Endothelial cell of umbilical vein (primary cell): Measurements from ENCODE around the gene ITPKB. TPM values are rescaled to one million over a fixed set of nuclear protein-coding genes. Genes with fewer than 3 reads are reported as not detected.
A peak's percentile ranks its signal among the peaks of the same experiment; 100 is the strongest.

Experiments used
- BruUV-seq: library from RNA; stranded (reverse); fragments of 400-500 nt; replicated peaks from 2 replicates; lab custom pipeline; 2021; lab: Mats Ljungman, UMichigan
- CTCF ChIA-PET: fragments of 300-600, 350-600 bp; sonication (Branson Sonifier 250); formaldehyde crosslinking; loops from one replicate; lab custom pipeline; 2021; ENCODE audit warnings: antibody characterized with exemption, inconsistent platforms; lab: Charles Lee
- POLR2A ChIA-PET: fragments of 300-600, 350-600 bp; sonication (Branson Sonifier 250); formaldehyde crosslinking; loops from one replicate; lab custom pipeline; 2021; ENCODE audit warnings: antibody characterized with exemption, inconsistent platforms; lab: Charles Lee
- DNase-seq: peaks from one replicate; pipeline ENCODE4 v3.0.0-alpha.2; 2011; ENCODE audit warnings: low read depth, low spot score
- FAIRE-seq: peaks from 2 replicates; lab custom pipeline; 2011; peaks lifted over from hg19 to GRCh38; lab: Jason Lieb, UNC
- H2AFZ ChIP-seq: 2 replicates; pipeline ENCODE4 v1.6.0; 2012; ENCODE audit warnings: low read depth, low read length, control low read depth, inconsistent platforms
- H3K27ac ChIP-seq: 2 replicates; pipeline ENCODE4 v1.5.1; 2011; ENCODE audit warnings: low read depth, mild to moderate bottlenecking, control low read depth, low read length, moderate library complexity; ENCODE audit not compliant: insufficient read depth
- H3K27me3 ChIP-seq, 2 experiments: 2 replicates each; pipeline versions ENCODE4 v1.6.0 to v1.6.1; 2011; ENCODE audit warnings: low read length in 2 of 2, mixed read lengths in 1 of 2; ENCODE audit not compliant: control insufficient read depth in 2 of 2, insufficient read depth in 2 of 2
- H3K36me3 ChIP-seq, 2 experiments: 2 replicates in 1 of 2; 3 replicates in 1 of 2; pipeline ENCODE4 v1.5.1; 2011; ENCODE audit warnings: low read length in 2 of 2, mild to moderate bottlenecking in 1 of 2, moderate library complexity in 1 of 2; ENCODE audit not compliant: control insufficient read depth in 2 of 2, insufficient read depth in 2 of 2; ENCODE audit errors: extremely low read depth in 1 of 2
- H3K4me1 ChIP-seq: 3 replicates; pipeline ENCODE4 v1.5.1; 2011; ENCODE audit warnings: mild to moderate bottlenecking, low read length; ENCODE audit not compliant: control insufficient read depth, insufficient read depth; ENCODE audit errors: extremely low read depth
- H3K4me2 ChIP-seq: 2 replicates; pipeline ENCODE4 v1.6.1; 2011; ENCODE audit warnings: low read length, control low read depth, mixed read lengths; ENCODE audit not compliant: insufficient read depth
- H3K4me3 ChIP-seq, 3 experiments: fragments of 200-600 bp in 1 of 3; sonication (generic), shearing (Covaris generic) in 1 of 3; replicated peaks in 1 of 3; 2 replicates each; pipeline ENCODE4 v1.5.1; 2011 to 2016; ENCODE audit warnings: control low read depth in 3 of 3, low read length in 3 of 3, mild to moderate bottlenecking in 2 of 3, inconsistent platforms in 1 of 3, low read depth in 1 of 3, moderate library complexity in 1 of 3; ENCODE audit not compliant: insufficient read depth in 1 of 3
- H3K79me2 ChIP-seq: 2 replicates; pipeline ENCODE4 v1.6.0; 2012; ENCODE audit warnings: low read length, inconsistent platforms; ENCODE audit not compliant: control insufficient read depth, insufficient read depth
- H3K9ac ChIP-seq: replicated peaks from 2 replicates; pipeline ENCODE3; 2011; ENCODE audit warnings: low read length, control low read depth; ENCODE audit not compliant: insufficient read depth; ENCODE audit errors: extremely low read depth
- H3K9me1 ChIP-seq: replicated peaks from 3 replicates; pipeline ENCODE4 v1.6.0; 2011; ENCODE audit warnings: mild to moderate bottlenecking, low read length; ENCODE audit not compliant: control insufficient read depth, insufficient read depth; ENCODE audit errors: extremely low read depth
- H3K9me3 ChIP-seq: replicated peaks from 2 replicates; pipeline ENCODE4 v1.5.1; 2012; ENCODE audit warnings: low read length, inconsistent platforms; ENCODE audit not compliant: control insufficient read depth, insufficient read depth
- H4K20me1 ChIP-seq: replicated peaks from 2 replicates; pipeline ENCODE3; 2011; ENCODE audit warnings: mild to moderate bottlenecking, low read length; ENCODE audit not compliant: control insufficient read depth, insufficient read depth; ENCODE audit errors: extremely low read depth
- CTCF ChIP-seq, 2 donors: IDR thresholded peaks; 1 replicate in 1 of 2; 2 replicates in 1 of 2; pipeline ENCODE4 v1.5.1; 2011; ENCODE audit warnings: low read length in 2 of 2, mild to moderate bottlenecking in 2 of 2, moderate library complexity in 2 of 2, control low read depth in 1 of 2, inconsistent platforms in 1 of 2, low read depth in 1 of 2; ENCODE audit not compliant: insufficient read depth in 1 of 2; ENCODE audit errors: extremely low read depth in 1 of 2
- EZH2 ChIP-seq: IDR thresholded peaks from 2 replicates; pipeline ENCODE4 v1.6.1; 2012; ENCODE audit warnings: borderline replicate concordance, low read depth, mild to moderate bottlenecking, moderate library complexity, low read length, inconsistent platforms; ENCODE audit not compliant: severe bottlenecking
- FOS ChIP-seq: IDR thresholded peaks from 2 replicates; pipeline ENCODE4 v1.6.1; 2011; ENCODE audit warnings: mild to moderate bottlenecking, low read length, moderate library complexity, borderline replicate concordance; ENCODE audit not compliant: insufficient read depth
- GATA2 ChIP-seq: IDR thresholded peaks from 2 replicates; pipeline ENCODE4 v1.7.0; 2011; ENCODE audit warnings: low read depth, mild to moderate bottlenecking, moderate library complexity, mixed read lengths, low read length; ENCODE audit not compliant: insufficient read length, insufficient read depth
- JUN ChIP-seq: IDR thresholded peaks from 2 replicates; pipeline ENCODE4 v1.6.1; 2011; ENCODE audit warnings: borderline replicate concordance, low read depth; ENCODE audit not compliant: insufficient read length, insufficient read depth
- MAX ChIP-seq: IDR thresholded peaks from 2 replicates; pipeline ENCODE4 v1.6.1; 2011; ENCODE audit not compliant: insufficient read depth, insufficient read length
- MYC ChIP-seq: IDR thresholded peaks from one replicate; pipeline ENCODE4 v1.6.1; 2011; ENCODE audit warnings: mild to moderate bottlenecking, low read depth, low read length
- POLR2A ChIP-seq: IDR thresholded peaks from 2 replicates; pipeline ENCODE4 v1.6.1; 2012; ENCODE audit warnings: low read depth, mild to moderate bottlenecking, control low read depth, low read length
- POLR2AphosphoS5 ChIP-seq: IDR thresholded peaks from 2 replicates; pipeline ENCODE4 v1.6.1; 2012; ENCODE audit warnings: low read depth, mild to moderate bottlenecking, control low read depth, low read length, moderate library complexity; ENCODE audit not compliant: insufficient read depth
- dilution Hi-C: fragments of 300-500 bp; cut with MboI; formaldehyde crosslinking; loops from one replicate; pipeline ENCODE4 v1.15.0; 2019; ENCODE audit warnings: low sequenced_read_pairs; ENCODE audit not compliant: extremely low pct_ligation_motif_present
- intact Hi-C: fragments of 100-400 bp; cut with micrococcal nuclease; formaldehyde crosslinking; loops from one replicate; pipeline ENCODE4 v1.10.0; 2022
- polyA plus RNA-seq, 4 experiments: library from polyadenylated mRNA; depleted of rRNA in 3 of 4; stranded (reverse) in 3 of 4; unstranded in 1 of 4; fragments of >200 nt; gene quantifications; 2 replicates each; pipeline versions ENCODE4 v1.2.1 to v1.2.3, GENCODE V29; 2011 to 2012; ENCODE audit warnings: missing spikeins in 1 of 4
- total RNA-seq: library from RNA; stranded (reverse); gene quantifications from 2 replicates; pipeline ENCODE4 v1.2.3, GENCODE V29; 2021

Gene ITPKB
- total and polyA plus RNA-seq, 2 donors (not counting 3 experiments of a cell fraction or from before 2014, with no cell fraction given) = 7.7 to 34.8 TPM

- Histone ChIP-seq H2AFZ (peak overlapping the region; percentile 22), H3K9ac (no peak overlapping the region), H3K4me2 (no peak overlapping the region), H3K79me2 (no peaks in the 10 kb centered on the region), H3K27ac (peak overlapping the region; percentile 19), H3K36me3 (no peaks in the 10 kb centered on the region), H3K27me3 (no peaks in the 10 kb centered on the region), H4K20me1 (no peaks in the 10 kb centered on the region), H3K4me1 (peaks cover 67% of the 10 kb centered on the region), H3K9me1 (no peaks in the 10 kb centered on the region), H3K4me3 (no peak overlapping the region), H3K9me3 (no peaks in the 10 kb centered on the region)
- DNase-seq (peak; percentile 37), FAIRE-seq (peak; percentile 80)
- POLR2A ChIA-PET = no interaction called here
- dilution Hi-C loops = no loop called here
- peak; percentile 78 for TF ChIP-seq MAX
- TF ChIP-seq POLR2A = no peak
- TF ChIP-seq JUN = no peak
- CTCF ChIA-PET = interaction anchor here (0.8 to 3.0 kb wide), 4 partner anchors 9 to 305 kb away, joined by 3 to 7 read pairs (median 3); no protein-coding TSS in a partner anchor
- intact Hi-C loops = loop anchor here (5.0 kb wide), 1 partner anchor 77 kb away; the partner anchor contains the start of gene ITPKB
- no TSS peak for BruUV-seq
These were observed 78.5 kb downstream of the ITPKB start for GRCh38 chr1:226660410-226661182.

- FAIRE-seq = no peak
- H4K20me1 ChIP-seq = no peaks in the 10 kb centered on the region
- ChIA-PET POLR2A (no interaction called here), CTCF (interaction anchor here (1.4 to 3.0 kb wide), 2 partner anchors 161 to 169 kb away, joined by 6 to 7 read pairs; no protein-coding TSS in a partner anchor)
- no peaks in the 10 kb centered on the region for H3K27me3 ChIP-seq
- no peak for DNase-seq
- no peaks in the 10 kb centered on the region for H3K79me2 ChIP-seq
- TF ChIP-seq EZH2 (no peak), FOS (no peak), MAX (no peak), POLR2AphosphoS5 (no peak), CTCF (IDR thresholded peaks at IDR 0.05; ENCODE audit: extremely low read depth in 1 of 2, insufficient read depth in 1 of 2, low read depth in 1 of 2, low read length in 2 of 2) (no peak), JUN (no peak), GATA2 (no peak), POLR2A (no peak), MYC (no peak)
- dilution Hi-C loops (no loop called here), intact Hi-C loops (loop anchor here (5.0 kb wide), 1 partner anchor 78 kb away; the partner anchor contains the start of gene ITPKB)
- H3K9me1 ChIP-seq = no peaks in the 10 kb centered on the region
- H3K4me2 ChIP-seq = no peak overlapping the region
- H3K4me1 ChIP-seq = peaks cover 63% of the 10 kb centered on the region
- no peak overlapping the region for H3K9ac ChIP-seq
- H3K4me3 ChIP-seq = no peak overlapping the region
- H3K36me3 ChIP-seq = no peaks in the 10 kb centered on the region
- H2AFZ ChIP-seq = no peak overlapping the region
- H3K27ac ChIP-seq = no peak overlapping the region
- H3K9me3 ChIP-seq = no peaks in the 10 kb centered on the region
- BruUV-seq = no TSS peak
These were observed 79.4 kb downstream of the ITPKB start for GRCh38 chr1:226659641-226660040.
